Stimulated activated CD4-positive, alpha-beta T cell treated with anti-CD3 and anti-CD28 coated beads, Interleukin-4, amount 100 ng/mL, for 48 hours (primary cell): ENCODE data around the gene CLK2.

Source experiments
- DNase-seq, 2 donors: peaks; one replicate each; pipeline ENCODE4 v3.0.0-alpha.2; 2020; ENCODE audit warnings: low read depth in 2 of 2

Gene CLK2

GRCh38 chr1:155273343-155274245, at the start of gene CLK2:
CLK2 (minus strand) TSS chr1:155273504; CDS start chr1:155270977, 2,527 bp downstream.
- peak; percentile 96 to 98 for DNase-seq

- DNase-seq = no peak
Measured at GRCh38 chr1:155322571-155322952, 49.3 kb upstream of the CLK2 start.

GRCh38 chr1:155321639-155322503, 48.6 kb upstream of the CLK2 start:
- DNase-seq = no peak

- DNase-seq = peak; percentile 57 to 66
Measured at GRCh38 chr1:155320661-155321617, 47.6 kb upstream of the CLK2 start, which contains the start of gene RUSC1. RUSC1 (plus strand) TSS chr1:155320894; CDS start chr1:155321774, 880 bp downstream.

GRCh38 chr1:155320252-155320651, 46.9 kb upstream of the CLK2 start:
- DNase-seq = no peak

- no peak for DNase-seq
Measured at GRCh38 chr1:155319536-155319935, 46.2 kb upstream of the CLK2 start.

GRCh38 chr1:155318082-155318481, 44.8 kb upstream of the CLK2 start:
- DNase-seq = no peak

GRCh38 chr1:155316922-155317321, 43.6 kb upstream of the CLK2 start:
- DNase-seq = no peak

GRCh38 chr1:155313261-155313660, 40.0 kb upstream of the CLK2 start:
- no peak for DNase-seq

- no peak for DNase-seq
Measured at GRCh38 chr1:155309423-155310021, 36.2 kb upstream of the CLK2 start.

GRCh38 chr1:155308493-155309422, 35.5 kb upstream of the CLK2 start, which contains the start of gene FDPS:
FDPS (plus strand) TSS chr1:155308866; CDS start chr1:155309790, 924 bp downstream.
- DNase-seq = peak; percentile 88 to 97

GRCh38 chr1:155307247-155307740, 34.0 kb upstream of the CLK2 start:
- DNase-seq = no peak

- no peak for DNase-seq
Measured at GRCh38 chr1:155305881-155306391, 32.6 kb upstream of the CLK2 start.

GRCh38 chr1:155304558-155305063, 31.3 kb upstream of the CLK2 start:
- DNase-seq = no peak

- no peak for DNase-seq
Measured at GRCh38 chr1:155301342-155301841, 28.1 kb upstream of the CLK2 start, which contains the start of gene PKLR. PKLR (minus strand) TSS chr1:155301438; CDS start chr1:155301395, 43 bp downstream.

GRCh38 chr1:155300553-155301329, 27.4 kb upstream of the CLK2 start:
- DNase-seq = no peak

GRCh38 chr1:155300024-155300423, 26.7 kb upstream of the CLK2 start:
- DNase-seq = no peak

GRCh38 chr1:155297384-155297783, 24.1 kb upstream of the CLK2 start:
- no peak for DNase-seq
